Measurements from ENCODE around the gene LRRC14B. TPM values are rescaled to one million over a fixed set of nuclear protein-coding genes. Genes with fewer than 3 reads are reported as not detected.
A peak's percentile ranks its signal among the peaks of the same experiment; 100 is the strongest.

Gene LRRC14B
- total RNA-seq, 1 donor from 2014 or later: 93.4 TPM

- Histone ChIP-seq H3K36me3 (peaks cover 26% of the 10 kb centered on the region), H3K4me1 (peaks cover 59% of the 10 kb centered on the region), H3K27ac (replicated peaks) (no peak overlapping the region), H3K27me3 (ENCODE audit: low read depth) (no peaks in the 10 kb centered on the region), H3K9me3 (replicated peaks) (no peaks in the 10 kb centered on the region), H3K4me3 (no peak overlapping the region)
- intact Hi-C loops (cut with micrococcal nuclease): no loop called here
- DNase-seq: no peak
- no peak for TF ChIP-seq CTCF (IDR thresholded peaks at IDR 0.05; ENCODE audit: borderline replicate concordance)
Measured at GRCh38 chr5:204001-204400, 12.7 kb downstream of the LRRC14B start.

GRCh38 chr5:204462-204861 lies 13.2 kb downstream of the LRRC14B start:
- Histone ChIP-seq H3K9me3 (replicated peaks) (no peaks in the 10 kb centered on the region), H3K27me3 (ENCODE audit: low read depth) (no peaks in the 10 kb centered on the region), H3K27ac (replicated peaks) (no peak overlapping the region), H3K4me3 (no peak overlapping the region), H3K4me1 (peaks cover 55% of the 10 kb centered on the region), H3K36me3 (peaks cover 26% of the 10 kb centered on the region)
- no peak for TF ChIP-seq CTCF (IDR thresholded peaks at IDR 0.05; ENCODE audit: borderline replicate concordance)
- intact Hi-C loops (cut with micrococcal nuclease): no loop called here
- no peak for DNase-seq

- intact Hi-C loops (cut with micrococcal nuclease): no loop called here
- TF ChIP-seq CTCF (IDR thresholded peaks at IDR 0.05; ENCODE audit: borderline replicate concordance): no peak
- peak overlapping the region; percentile 72 for H3K27ac ChIP-seq (replicated peaks)
- peaks cover 26% of the 10 kb centered on the region for H3K36me3 ChIP-seq
- H3K27me3 ChIP-seq (ENCODE audit: low read depth): no peaks in the 10 kb centered on the region
- no peak for DNase-seq
- no peaks in the 10 kb centered on the region for H3K9me3 ChIP-seq (replicated peaks)
- H3K4me1 ChIP-seq: peaks cover 49% of the 10 kb centered on the region
- H3K4me3 ChIP-seq: no peak overlapping the region
Measured at GRCh38 chr5:204966-205670, 13.8 kb downstream of the LRRC14B start.

GRCh38 chr5:206406-206805 lies 15.1 kb downstream of the LRRC14B start:
- H3K9me3 ChIP-seq (replicated peaks): no peaks in the 10 kb centered on the region
- peak overlapping the region; percentile 16 for H3K4me3 ChIP-seq
- intact Hi-C loops (cut with micrococcal nuclease): no loop called here
- TF ChIP-seq CTCF (IDR thresholded peaks at IDR 0.05; ENCODE audit: borderline replicate concordance): no peak
- H3K27me3 ChIP-seq (ENCODE audit: low read depth): no peaks in the 10 kb centered on the region
- peaks cover 38% of the 10 kb centered on the region for H3K4me1 ChIP-seq
- H3K36me3 ChIP-seq: peaks cover 26% of the 10 kb centered on the region
- H3K27ac ChIP-seq (replicated peaks): peak overlapping the region; percentile 72
- no peak for DNase-seq

GRCh38 chr5:206927-207536 lies 15.7 kb downstream of the LRRC14B start:
- Histone ChIP-seq H3K9me3 (replicated peaks) (no peaks in the 10 kb centered on the region), H3K27ac (replicated peaks) (peak overlapping the region; percentile 72), H3K36me3 (peaks cover 26% of the 10 kb centered on the region), H3K4me1 (peaks cover 37% of the 10 kb centered on the region), H3K4me3 (no peak overlapping the region), H3K27me3 (ENCODE audit: low read depth) (no peaks in the 10 kb centered on the region)
- DNase-seq: no peak
- TF ChIP-seq CTCF (IDR thresholded peaks at IDR 0.05; ENCODE audit: borderline replicate concordance): no peak
- intact Hi-C loops (cut with micrococcal nuclease): no loop called here

Measured in left ventricle myocardium inferior (tissue), 1 donor.